ENCODE data around the gene BUD31.
"Not testable (repeated sequence)": the region's sequence is repeated elsewhere in the genome, so short reads cannot be mapped to it uniquely, and the experiment has no call there.

BUD31 gene

DNA sequence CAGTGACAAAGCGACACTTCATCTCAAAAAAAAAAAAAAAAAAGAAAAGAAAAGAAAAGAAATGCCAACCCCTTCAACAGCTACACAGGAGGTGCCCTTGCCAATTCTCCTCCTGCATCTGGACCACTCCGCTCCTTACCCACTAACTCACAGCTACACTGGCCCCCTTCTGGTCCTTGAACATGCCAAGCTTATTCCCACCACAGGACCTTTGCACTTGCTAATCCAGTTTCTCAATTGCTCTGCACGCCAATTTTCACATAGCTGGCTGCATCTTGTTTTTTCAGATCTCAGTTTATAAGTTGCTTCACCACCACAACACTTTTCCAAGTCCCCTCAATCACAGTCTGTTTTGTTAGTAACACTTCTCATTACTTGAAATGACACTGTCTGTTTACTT is 5.9 kb upstream of the BUD31 start:
- no peak for DNase-seq

DNA sequence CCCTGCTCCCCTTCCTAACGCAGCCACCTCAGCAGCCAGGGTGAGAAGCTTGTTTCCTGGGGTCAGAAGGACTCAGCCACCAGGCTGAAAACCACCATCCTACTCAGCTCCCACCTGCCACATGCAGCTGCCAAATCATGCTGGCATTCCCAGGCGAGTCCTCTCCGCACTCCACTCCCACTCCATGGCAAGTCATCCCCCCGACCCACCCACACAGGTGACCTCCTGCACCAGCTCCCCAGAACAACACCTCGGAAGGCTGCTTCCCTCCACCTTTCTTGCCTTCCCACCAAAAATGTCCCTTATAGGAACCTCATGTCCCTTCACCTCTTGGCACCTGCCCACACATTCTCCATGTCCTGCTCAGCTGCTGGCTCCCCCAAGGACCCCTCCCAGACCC is 5.0 kb upstream of the BUD31 start:
- no peak for DNase-seq

DNA sequence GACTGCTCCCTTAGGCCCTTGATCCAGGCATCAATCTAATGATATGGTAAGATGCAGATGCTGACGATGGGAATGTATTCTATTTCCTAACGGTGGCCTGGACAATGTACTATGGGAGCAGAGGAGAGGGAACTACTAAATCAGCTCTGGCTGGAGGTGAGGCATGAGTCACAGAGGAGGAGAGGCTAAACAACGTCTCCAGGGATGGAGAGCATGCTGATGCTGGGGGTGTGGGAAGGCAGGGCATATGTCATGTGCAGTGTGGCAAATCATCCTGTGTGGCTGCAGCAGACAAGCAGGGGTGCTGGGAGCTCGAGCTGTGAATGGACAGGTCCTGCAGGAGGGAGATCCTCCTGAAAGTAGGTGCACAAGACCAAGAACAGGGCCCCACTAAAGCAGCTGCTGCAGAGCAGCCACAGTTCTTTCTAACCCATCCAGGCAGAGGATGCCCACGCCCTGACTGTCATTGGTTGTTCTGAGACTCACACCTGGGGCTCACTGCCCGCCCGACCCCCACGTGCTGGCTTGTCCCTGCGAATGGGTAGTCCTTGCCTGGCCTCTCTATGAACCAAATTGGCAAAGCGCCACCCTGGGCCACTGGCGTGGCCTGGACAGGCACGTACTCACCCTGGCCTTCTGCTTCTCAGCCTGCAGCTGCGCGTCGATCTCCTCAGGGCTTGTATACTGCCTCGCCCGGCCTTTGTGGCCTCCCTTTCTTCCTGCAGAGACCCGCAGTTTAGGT is 4.4 kb upstream of the BUD31 start:
- no peak for DNase-seq

DNA sequence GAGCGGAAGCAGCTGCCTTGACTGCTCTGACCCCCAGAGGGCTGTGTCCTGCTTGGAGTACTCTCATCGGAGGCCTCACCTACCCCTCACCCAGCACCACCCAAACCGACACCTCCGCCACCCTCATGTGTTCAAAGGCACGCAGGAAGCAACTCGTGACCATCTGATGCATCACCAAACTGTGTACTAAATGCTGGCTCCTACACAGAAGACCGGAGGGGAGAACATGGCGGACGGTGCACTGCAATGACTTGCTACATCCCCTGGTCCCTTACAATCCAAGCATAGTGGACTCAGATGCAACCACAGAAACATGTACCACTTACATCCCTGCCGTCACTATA is 3.8 kb upstream of the BUD31 start:
- DNase-seq, result no peak

DNA sequence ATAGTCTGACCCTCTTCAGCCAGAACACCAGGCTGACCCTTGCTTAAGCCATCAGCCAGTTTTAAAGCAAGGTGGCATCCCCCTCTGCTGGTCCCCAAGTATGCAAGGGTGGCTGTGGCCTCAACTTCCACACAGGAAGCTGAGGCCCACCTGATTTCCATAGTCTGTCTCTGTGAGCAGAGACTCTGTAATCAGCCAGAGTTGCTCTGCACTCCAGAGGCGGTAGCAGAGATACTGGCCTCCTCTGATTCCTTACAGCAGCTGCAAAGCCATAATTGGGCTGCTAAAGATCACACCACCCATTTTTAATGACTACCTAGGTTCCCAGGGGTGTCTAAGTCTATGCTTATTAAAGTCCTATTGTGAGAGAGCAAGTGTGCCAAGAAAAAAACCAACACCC is 2.2 kb upstream of the BUD31 start:
- DNase-seq, result no peak

DNA sequence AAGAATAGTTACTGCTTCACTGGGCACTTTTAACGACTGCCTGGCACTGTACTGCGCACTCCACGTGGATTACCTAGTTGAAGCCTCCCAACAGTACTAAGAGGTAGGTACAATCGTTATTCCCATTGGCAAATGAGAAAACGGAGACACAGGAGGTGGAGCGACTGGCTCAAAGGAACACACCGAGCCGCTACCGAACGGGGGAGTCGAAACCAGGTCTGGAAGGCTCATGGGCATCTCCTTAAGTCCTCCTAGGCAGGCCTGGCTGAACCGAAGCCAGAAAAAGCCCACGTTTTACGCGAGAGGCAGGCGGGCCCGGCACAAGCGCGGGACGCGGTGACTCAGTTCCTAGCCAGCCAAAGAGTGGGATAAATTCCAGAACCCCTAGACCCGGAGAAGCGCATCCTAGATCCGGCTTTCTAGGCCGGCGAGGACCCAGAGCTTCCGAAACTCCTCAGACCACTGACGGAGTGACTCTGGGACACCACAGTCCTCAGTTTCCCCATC is 844 bp upstream of the BUD31 start:
- peak; percentile 51 for DNase-seq

DNA sequence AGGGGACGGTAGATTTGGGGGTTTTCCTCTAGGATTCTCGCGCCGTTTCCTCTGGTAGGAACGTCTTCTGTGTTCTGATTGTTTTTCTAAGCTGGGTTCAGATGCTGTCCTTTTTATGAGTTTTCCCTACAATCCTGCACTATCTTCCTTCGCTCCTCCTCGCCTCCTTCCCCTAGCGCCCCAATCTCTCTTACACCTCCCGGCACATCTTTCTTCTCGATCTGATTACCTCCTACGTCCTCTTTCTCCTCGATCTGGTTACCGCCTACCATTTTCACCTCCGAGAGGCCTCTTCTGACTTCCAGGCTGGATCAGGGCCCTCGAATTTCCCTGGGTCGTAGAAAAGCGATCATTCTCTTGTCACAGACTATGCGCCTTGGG is 413 bp downstream of the BUD31 start:
- DNase-seq, result peak; percentile 22

DNA sequence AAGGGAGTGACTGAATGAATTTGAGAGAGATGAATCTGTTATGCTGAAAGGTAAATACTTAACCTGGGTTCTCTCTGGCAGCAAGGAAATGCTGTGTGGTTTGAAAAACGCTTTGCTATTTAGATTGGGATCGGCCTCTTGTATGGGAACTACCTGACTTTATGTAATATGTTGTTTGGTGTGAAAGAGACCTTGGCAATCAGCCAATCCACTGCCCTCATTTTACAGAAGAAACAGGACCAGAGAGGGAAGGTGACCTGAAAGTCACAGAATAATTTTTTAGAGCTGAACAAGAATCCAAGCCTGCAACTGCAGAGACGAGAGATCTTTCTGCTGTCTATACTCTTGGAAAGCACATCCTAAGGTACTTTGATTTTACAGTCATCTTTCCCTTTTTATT is 1.0 kb downstream of the BUD31 start:
- no peak for DNase-seq

DNA sequence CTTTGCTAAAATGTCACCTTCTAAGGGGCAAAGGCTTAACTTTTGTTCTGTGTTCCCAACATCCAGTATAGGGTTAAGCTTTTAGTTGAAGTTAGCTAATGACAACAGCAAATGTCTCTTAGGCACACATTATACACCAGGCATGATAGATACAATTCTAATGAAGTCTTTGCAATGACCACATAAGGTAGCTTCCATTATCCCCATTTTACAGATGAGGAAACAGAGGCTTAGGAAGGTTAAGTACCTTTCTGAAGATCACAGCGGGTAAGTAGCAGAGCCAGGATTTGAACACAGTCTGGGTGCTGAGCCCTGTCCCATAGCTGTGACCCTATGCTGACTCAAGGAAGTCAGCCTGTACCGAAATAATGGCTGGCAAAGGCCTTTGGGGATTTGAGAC is 1.9 kb downstream of the BUD31 start:
- no peak for DNase-seq

DNA sequence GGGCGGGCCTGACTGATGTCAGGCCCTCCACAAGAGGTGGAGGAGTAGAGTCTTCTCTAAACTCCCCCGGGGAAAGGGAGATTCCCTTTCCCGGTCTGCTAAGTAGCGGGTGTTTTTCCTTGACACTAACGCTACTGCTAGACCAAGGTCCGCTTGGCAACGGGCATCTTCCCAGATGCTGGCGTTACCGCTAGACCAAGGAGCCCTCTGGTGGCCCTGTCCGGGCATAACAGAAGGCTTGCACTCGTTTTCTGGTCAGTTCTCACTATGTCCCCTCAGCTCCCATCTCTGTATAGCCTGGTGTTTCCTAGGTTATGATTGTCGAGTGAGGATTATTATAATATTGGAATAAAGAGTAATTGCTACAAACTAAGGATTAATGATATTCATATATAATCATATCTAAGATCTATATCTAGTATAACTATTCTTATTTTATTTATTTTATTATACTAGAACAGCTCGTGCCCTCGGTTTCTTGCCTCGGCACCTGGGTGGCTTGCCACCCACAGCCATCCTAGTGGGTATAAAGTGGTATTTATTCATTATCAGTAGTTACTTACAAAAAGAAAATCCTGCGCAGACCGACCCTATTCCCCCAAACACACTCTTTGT is 6.9 kb downstream of the BUD31 start:
- DNase-seq, result not testable (repeated sequence)

DNA sequence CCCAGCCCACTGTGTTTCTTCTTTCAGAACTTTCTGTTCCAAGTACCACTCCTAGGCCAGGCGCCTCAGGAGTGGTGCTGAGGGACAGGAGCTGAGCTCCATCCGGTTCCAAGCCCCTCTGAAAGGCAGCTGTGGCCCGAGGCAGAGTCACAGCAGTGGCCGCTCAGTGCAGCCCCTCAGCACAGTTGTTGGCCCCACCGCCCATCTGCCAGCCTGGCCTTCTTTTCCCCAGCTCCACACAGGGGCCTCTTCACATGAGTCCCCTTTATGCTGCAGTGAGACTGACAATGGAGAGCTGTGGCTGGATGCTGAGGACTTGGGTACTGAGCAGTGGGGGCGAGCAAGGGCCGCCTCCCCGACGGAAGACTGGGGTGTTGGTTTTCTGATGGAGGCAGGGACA is 9.5 kb downstream of the BUD31 start:
- DNase-seq, result no peak

DNA sequence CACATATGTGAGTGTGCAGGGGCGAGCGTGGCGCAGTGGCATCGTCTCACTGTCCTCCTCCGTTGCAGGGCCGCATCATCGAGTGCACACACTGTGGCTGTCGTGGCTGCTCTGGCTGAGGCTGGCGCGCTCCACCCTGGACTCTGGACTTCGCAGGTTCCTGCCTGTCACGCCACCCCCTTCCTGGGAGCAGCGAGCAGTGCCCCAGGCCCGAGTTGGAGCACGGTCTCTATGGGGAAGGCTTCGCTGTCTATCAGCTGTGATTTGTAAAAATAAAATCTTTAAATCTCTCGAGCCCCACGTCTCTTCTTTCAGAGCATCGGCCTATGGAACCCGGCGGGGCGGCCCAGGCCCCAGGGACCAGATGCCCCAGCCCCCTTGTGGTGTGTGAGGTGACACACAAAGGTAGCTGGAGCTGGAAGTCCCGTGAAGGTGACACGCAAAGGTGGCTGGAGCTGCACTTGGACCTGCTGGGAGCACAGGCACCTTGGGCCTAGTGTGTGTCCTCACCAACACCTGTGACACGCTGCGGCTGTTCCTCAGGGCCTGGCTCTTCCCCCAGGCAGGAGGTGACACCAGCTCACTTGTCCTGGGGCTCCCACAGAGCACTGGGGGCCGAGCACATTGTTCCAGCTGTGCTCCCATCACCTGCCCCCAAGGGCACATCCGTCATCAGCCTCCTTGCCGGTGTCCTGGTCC is 10.7 kb downstream of the BUD31 start:
- DNase-seq, result no peak

DNA sequence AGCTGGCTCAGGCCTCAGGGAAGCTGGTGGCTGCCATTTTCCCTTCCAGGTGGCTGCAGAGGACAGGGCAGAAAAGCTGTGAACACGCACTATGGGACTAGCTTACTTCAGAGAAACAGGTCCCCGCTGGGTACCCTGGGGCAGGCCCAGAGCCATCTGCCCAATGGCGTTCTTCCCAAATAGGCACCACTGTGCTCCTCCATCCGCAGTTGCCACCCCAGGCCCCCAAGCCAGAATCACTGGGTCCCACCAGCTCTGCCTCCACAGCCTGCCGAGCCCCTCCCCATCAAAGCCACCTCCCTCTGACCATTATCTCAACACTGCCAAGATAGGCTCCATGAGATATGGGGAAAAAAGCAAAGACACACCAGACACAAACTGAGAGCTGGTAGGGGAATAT is 11.4 kb downstream of the BUD31 start:
- DNase-seq, result no peak

DNA sequence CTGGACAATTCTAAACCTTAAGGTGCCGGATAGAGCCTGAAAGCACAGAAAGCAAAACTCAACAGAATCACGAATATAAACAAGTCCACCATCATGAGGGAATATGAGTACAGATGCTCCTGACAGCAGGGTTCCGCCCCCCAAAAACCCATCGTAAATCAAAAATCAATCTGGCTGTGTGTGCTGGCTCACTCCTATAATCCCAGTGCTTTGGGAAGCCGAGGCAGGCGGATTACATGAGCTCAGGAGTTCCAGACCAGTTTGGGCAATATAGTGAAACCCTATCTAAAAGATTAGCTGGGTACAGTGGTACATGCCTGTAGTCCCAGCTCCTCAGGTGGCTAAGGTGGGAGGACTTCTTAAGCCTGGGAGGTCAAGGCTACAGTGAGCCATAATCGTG is 12.2 kb downstream of the BUD31 start:
- no peak for DNase-seq

DNA sequence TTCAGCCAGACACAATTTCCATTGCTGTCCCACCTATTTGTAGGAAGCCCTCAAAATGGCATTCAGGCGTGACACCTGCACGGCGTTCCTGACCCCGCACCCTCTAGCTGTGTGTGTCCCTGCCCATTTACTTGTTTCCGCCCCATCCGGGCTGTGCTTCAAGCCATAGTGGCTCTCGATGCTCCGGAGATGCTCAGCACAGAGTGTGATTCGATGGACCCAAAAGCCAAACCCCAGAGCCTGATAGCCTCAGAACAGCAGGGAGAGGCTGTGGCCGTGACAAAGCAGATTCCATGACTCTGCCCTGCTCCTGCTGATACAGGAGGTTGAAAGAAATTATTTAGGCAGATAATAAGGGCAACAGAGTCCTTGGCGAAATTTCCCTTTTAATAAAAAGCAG is 13.4 kb downstream of the BUD31 start:
- DNase-seq, result no peak

DNA sequence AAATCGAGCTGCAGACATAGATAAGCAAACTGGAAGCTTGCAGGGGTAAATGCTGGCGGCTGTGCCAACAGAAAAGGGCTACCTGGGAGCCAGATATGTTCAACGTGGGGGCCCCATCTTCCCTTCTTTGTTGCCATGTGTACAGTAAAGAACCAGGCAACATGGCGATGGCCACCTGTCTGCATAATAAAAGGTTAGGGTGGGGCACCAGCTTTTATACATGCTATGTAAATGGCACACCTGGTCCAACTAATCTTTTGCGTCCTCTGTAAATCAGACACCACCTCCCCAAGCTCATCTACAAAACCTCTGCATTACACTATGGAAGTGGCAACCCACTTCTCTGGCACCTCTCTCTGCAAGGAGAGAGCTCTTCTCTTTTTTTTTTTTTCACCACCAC is 13.9 kb downstream of the BUD31 start:
- DNase-seq, result no peak

DNA sequence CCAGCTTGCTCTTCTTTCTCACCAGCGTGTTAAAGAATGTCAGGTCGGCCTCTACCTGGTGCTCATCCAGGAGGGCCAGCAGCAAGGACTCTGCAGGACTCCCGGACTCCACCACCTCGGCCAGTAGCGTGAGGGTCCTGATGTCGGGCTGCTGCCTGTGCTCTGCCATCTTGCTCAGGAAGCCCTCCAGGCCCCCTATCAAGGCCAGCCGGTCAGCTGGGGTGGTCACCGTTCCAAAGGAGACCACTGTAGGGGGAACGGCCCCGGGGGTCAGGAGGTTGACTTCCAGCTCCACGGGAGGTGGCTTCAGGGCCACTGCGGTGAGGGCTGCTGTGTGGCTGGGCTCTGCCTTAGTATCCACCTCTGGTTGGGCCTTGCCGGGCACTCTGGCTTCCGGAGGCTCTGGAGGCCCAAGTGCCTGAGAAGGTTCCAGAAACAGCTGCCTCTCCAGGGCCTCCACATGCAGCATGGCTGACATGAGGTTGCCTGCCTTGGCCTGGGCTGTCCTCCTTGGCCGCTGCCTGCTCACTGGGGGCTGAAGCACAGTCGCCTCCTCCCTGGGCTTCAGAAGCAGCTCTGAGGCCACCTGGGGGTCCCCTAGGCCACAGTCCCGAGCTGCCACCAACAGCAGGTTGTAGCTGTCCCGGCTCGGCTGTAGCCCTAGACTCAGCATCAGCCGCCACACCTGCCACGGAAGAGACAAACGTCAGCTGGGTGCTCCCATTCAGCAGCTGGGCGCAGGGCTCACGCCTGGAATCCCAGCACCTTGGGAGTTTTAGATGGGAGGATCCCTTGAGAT is 16.4 kb downstream of the BUD31 start:
- no peak for DNase-seq

DNA sequence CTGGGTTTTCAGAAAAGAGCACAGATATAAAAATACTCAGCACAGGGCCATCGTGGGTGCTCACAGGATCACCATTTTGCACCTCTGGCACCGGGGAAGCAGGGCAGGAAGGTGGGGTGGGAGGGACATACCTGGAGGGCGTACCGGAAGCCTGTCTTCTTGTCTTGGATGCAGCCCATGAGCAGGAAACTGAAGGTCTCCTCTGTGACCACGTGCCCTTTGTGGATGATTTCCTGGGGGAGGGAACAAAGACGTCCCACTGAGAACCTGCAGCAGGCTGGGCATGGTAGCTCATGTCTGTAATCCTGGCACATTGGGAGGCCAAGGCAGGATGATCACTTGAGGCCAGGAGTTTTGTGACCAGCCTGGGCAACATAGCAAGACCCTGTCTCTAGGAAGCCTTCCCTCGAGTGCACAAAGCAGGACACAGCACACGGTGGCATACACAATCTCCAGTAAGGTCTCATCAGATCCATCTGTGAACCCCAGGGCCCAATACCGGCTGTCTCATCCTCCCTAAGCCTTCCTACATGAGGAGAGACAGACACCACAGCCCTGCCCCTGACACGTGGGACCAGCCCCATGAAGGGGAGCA is 20.3 kb downstream of the BUD31 start:
- DNase-seq, result no peak

DNA sequence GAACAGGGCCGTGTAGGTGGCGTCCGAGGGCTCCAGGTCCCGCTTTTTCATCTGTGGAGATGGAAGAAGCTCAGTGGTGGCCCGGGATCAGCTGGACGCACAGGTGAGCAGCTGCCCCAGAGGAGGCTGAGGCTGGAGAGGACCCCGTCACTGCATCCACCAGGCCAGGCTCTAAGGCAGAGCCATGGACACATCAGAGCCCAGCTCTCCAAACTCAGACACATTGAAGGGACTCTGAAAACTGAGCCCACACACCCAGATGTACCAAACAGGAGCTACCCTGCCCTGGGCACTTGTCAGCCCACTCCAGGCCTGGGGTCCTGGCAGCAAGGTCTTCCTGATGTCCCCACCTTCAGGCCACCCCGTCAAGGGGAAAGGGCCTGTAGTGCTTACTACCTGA is 21.0 kb downstream of the BUD31 start:
- no peak for DNase-seq

DNA sequence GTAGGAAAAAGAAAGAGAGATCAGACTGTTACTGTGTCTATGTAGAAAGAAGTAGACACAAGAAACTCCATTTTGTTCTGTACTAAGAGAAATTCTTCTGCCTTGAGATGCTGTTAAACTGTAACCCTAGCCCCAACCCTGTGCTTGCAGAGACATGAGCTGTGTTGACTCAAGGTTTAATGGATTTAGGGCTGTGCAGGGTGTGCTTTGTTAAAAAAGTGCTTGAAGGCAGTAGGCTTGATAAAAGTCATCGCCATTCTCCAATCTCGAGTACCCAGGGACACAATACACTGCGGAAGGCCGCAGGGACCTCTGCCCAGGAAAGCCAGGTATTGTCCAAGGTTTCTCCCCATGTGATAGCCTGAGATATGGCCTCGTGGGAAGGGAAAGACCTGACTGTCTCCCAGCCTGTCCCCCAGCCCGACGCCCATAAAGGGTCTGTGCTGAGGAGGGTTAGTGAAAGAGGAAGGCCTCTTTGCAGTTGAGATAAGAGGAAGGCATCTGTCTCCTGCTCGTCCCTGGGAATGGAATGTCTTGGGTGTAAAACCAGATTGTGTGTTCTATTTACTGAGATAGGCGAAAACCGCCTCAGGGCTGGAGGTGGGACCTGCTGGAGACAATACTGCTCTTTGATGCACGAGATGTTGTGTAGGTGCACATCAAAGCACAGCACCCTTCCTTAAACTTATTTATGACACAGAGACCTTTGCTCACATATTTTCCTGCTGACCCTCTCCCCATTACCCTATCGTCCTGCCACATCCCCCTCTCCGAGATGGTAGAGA is 23.2 kb downstream of the BUD31 start:
- not testable (repeated sequence) for DNase-seq

DNA sequence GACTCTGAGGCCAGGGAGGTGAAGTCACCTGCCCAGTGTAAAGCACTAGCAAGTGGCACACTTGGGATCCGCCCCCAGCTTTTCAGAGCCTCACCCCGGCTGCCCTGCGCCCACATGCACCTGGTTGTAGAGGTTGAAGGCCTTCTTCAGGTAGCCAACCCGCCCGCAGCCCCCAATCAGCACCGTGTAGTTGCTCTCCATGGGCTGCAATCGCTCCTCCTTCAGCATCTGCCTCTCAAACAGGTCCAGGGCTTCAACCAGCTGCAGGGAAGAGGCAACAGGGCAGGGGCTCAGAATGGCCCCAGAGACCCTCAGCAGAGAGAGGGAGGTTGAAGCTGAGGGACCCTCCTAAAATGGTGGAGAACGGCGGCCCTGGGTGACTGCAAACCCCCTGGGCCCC is 24.4 kb downstream of the BUD31 start:
- no peak for DNase-seq

DNA sequence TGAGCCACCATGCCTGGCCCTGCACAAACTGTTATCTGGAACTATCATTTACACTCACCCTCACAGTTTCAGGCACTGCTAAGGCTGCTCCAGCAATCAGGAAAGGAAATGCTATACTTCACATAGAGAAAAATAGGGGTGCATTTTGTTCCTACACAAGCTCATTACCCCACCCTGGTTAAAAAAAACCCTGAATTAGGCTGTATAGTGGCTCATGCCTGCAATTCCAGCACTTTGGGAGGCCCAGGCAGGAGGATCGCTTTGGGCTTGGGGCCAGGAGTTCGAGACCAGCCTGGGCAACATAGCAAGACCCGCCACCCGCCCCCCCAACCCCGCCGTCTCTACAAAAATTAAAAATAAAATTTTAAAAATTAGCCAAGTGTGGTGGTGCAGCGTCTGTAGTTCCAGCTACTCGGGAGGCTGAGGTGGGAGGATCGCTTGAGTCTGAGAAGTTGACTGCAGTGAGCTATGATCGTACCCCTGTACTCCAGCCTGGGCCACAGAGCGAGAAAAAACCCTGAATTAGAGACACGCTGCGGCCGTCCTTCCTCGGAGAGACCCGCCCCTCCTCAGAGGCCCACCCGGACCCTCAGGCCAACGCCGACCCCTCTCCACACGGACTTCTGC is 29.3 kb downstream of the BUD31 start:
- no peak for DNase-seq
